NT2/D1 (cell line): ENCODE measurements around the gene EDA.

Experiments
- SUZ12 ChIP-seq: IDR thresholded peaks from 2 replicates; pipeline ENCODE4 v1.6.1; 2011; ENCODE audit not compliant: insufficient read length, insufficient read depth; ENCODE audit errors: extremely low read depth
- YY1 ChIP-seq: IDR thresholded peaks from 2 replicates; pipeline ENCODE4 v1.6.1; 2011; ENCODE audit not compliant: insufficient read length, insufficient read depth
- ZNF274 ChIP-seq: IDR thresholded peaks from 2 replicates; pipeline ENCODE4 v1.6.1; 2011; ENCODE audit warnings: mild to moderate bottlenecking, low read depth, low read length

DNA sequence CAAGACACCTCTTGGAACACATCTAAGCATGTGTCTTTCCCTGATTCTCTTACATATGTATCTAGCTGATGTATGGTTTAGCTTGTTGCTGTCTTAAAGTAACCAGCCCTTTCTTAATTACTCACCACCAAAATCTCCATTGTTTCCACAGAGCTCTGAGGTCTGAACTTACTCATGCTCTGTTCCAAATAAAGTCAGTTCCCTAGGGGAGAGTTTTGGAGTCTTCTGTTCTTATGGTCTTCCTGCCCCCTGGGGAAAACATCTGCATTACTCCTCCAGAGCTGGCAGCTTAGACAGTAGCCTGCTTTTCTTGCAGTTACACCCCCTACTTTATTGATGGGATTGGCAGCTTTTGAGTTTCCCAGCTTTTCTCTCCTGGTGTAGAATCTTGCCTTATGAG lies 125.8 kb downstream of the EDA start:
- TF ChIP-seq YY1 = no peak
- no peak for TF ChIP-seq SUZ12
- TF ChIP-seq ZNF274 = no peak
